GM12873 (cell line): ENCODE data around the gene PLLP.

Experiments
- TF ChIP-seq, protein P1 (sequence below): IDR thresholded peaks from 2 replicates; pipeline ENCODE4 v1.5.1; 2012; ENCODE audit warnings: low read depth, mild to moderate bottlenecking, moderate library complexity, low read length, control low read depth; ENCODE audit not compliant: insufficient read depth; ENCODE audit errors: missing control alignments

The PLLP gene

DNA sequence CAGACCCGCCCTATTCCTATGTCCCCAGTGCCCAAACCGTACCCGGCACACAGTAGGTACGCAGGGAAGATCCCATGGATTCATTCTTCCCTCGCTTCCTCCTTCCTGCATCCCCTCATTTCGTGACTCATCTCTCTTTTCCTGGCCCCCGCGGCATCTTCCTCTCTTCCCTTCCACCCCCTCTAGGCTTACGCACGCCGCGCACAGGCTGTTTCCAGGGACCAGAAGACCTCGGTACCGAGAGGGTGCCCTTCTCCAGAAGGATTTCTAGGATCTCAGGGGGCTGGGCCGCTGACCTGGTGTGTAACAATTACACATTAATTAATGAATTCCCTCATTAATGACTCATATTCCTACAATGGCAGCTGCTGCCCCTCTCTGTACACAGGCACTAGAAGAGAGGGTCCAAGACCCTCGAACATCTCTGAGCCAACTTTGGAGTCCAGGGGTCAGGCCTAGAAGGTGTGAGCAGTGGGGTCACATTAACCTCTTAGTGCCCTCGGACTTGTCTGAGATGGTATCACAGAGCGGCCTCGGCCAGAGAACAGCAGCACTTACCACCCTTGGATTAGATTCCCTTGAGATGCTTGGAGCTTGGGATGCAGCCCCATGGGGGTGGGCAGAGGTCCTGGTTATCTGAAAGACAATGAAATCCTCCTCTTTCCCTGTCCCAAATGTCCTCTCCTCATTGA, 16.8 kb upstream of the PLLP start:
- TF ChIP-seq, protein P1, sequence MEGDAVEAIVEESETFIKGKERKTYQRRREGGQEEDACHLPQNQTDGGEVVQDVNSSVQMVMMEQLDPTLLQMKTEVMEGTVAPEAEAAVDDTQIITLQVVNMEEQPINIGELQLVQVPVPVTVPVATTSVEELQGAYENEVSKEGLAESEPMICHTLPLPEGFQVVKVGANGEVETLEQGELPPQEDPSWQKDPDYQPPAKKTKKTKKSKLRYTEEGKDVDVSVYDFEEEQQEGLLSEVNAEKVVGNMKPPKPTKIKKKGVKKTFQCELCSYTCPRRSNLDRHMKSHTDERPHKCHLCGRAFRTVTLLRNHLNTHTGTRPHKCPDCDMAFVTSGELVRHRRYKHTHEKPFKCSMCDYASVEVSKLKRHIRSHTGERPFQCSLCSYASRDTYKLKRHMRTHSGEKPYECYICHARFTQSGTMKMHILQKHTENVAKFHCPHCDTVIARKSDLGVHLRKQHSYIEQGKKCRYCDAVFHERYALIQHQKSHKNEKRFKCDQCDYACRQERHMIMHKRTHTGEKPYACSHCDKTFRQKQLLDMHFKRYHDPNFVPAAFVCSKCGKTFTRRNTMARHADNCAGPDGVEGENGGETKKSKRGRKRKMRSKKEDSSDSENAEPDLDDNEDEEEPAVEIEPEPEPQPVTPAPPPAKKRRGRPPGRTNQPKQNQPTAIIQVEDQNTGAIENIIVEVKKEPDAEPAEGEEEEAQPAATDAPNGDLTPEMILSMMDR = no peak

DNA sequence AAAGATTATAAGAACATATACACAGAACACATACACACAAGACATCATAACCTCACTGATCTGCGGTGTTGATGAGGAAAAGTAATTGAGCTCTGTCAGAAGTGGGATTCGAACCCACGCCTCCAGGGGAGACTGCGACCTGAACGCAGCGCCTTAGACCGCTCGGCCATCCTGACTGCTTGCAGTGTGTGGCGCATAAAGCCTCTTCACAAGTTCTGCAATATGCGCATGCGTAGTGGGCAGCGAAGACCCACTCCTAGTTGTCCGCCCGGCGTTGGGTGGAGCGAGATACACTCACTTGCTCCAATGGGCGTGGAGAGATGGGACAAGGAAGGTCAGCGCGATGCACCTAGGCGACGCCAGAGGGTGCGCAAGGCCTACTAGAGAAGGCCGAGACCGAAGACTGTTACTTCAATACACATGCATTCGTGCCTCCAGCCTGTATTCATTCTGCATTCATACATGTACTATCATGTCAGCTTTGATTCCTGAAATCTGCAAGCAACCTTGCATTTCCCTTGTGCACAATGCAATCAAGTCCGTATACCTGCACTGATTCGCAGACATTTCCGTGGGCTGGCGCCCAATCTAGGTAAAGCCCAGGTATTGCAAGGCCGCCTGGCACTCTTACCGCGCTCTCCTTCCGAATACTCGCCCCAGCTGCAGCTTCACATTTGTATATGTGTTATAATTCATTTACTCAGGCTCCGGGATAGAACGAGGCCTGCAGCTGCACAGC, 16.1 kb upstream of the PLLP start:
- TF ChIP-seq, protein P1 = peak; percentile 99

DNA sequence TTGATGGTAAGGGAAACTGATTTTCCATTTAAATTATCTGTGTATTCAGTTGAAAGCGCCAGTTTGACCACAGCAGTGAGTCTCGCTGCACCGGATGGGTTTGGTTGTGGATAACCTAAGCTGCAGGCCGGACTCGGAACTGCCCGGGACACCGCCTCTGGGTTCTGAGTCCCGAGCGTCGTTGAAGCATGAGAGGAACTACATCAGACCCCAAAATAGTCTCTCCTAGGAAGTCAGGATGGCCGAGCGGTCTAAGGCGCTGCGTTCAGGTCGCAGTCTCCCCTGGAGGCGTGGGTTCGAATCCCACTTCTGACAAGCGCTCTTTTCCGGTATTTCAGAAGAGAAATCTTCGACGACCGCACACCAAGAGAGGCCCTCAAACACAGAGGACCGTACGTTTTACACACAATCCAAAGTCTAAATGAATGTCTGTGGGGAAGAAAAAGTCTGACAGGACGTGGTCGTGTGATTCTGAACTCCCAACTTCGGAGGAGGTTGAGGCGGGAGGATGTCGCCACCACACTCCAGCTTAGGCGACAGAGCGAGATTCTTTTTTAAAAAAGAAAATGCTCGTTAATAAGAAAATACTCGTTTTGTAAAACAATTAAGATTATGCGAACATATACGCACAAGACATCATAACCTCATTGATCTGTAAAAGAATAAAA, 15.4 kb upstream of the PLLP start:
- TF ChIP-seq, protein P1 = no peak

- TF ChIP-seq, protein P1 = peak; percentile 29
Measured at GRCh38 chr16:57299009-57299718, 14.7 kb upstream of the PLLP start.

DNA sequence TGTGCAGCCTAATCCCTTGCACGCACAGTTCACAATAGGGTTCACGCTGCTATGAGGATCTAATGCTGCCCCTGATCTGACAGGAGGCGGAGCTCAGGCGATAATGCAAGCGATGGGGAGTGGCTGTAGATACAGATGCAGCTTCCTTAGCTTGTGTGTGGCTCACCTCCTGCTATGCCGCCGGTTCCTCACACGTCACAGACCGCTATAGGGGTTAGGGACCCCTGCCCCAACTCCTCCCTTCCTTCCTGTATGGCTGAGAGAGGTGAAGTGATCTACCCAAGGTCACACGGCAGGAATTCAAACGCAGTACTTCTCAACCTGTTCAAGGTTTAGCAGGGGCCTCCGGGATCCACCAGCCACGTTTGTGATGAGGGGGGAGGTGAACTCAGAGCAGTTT, 13.4 kb upstream of the PLLP start:
- TF ChIP-seq, protein P1 = no peak

- TF ChIP-seq, protein P1 = no peak
Measured at GRCh38 chr16:57289391-57290257, 5.2 kb upstream of the PLLP start.
